ENCODE results near the gene ADAM29.

The ADAM29 gene

GRCh38 chr4:174929346-174929745 is 11.2 kb downstream of the ADAM29 start:
- Histone ChIP-seq H3K27me3 (ENCODE audit: insufficient read depth, low read length) (no peaks in the 10 kb centered on the region), H2AFZ (ENCODE audit: low read length) (no peak overlapping the region), H3K27ac (ENCODE audit: low read depth, low read length, poor library complexity, severe bottlenecking) (peak overlapping the region; percentile 100), H3K4me2 (ENCODE audit: low read length) (peak overlapping the region; percentile 62), H3K9ac (ENCODE audit: low read length) (peak overlapping the region; percentile 88), H3K9me3 (ENCODE audit: low read length) (peaks cover 16% of the 10 kb centered on the region), H3K79me2 (ENCODE audit: insufficient read depth, low read length) (no peaks in the 10 kb centered on the region), H3K4me1 (ENCODE audit: insufficient read depth, low read length, severe bottlenecking) (peaks cover 82% of the 10 kb centered on the region), H4K20me1 (ENCODE audit: insufficient read depth, low read length) (no peaks in the 10 kb centered on the region), H3F3A (ENCODE audit: insufficient read depth, low read length) (peaks cover 20% of the 10 kb centered on the region), H3K9me2 (ENCODE audit: low read depth, low read length) (no peaks in the 10 kb centered on the region), H3K4me3 (ENCODE audit: low read depth, low read length, poor library complexity, severe bottlenecking) (peak overlapping the region; percentile 28), H3K36me3 (ENCODE audit: insufficient read depth, low read length) (peaks cover 26% of the 10 kb centered on the region)
- TF ChIP-seq CTCF (IDR thresholded peaks at IDR 0.05; ENCODE audit: low read length): no peak

- peak overlapping the region; percentile 62 for H3K4me2 ChIP-seq (ENCODE audit: low read length)
- no peak for TF ChIP-seq CTCF (IDR thresholded peaks at IDR 0.05; ENCODE audit: low read length)
- no peak for TF ChIP-seq EZH2 (IDR thresholded peaks at IDR 0.05; ENCODE audit: borderline replicate concordance, low read length)
- no peaks in the 10 kb centered on the region for H3K27me3 ChIP-seq (ENCODE audit: insufficient read depth, low read length)
- H3K36me3 ChIP-seq (ENCODE audit: insufficient read depth, low read length): peaks cover 26% of the 10 kb centered on the region
- H3K9me2 ChIP-seq (ENCODE audit: low read depth, low read length): no peaks in the 10 kb centered on the region
- H4K20me1 ChIP-seq (ENCODE audit: insufficient read depth, low read length): no peaks in the 10 kb centered on the region
- H2AFZ ChIP-seq (ENCODE audit: low read length): no peak overlapping the region
- H3K79me2 ChIP-seq (ENCODE audit: insufficient read depth, low read length): no peaks in the 10 kb centered on the region
- H3F3A ChIP-seq (ENCODE audit: insufficient read depth, low read length): peaks cover 20% of the 10 kb centered on the region
- peaks cover 30% of the 10 kb centered on the region for H3K9me3 ChIP-seq (ENCODE audit: low read length)
- H3K9ac ChIP-seq (ENCODE audit: low read length): peak overlapping the region; percentile 88
- H3K27ac ChIP-seq (ENCODE audit: low read depth, low read length, poor library complexity, severe bottlenecking): peak overlapping the region; percentile 100
- peak overlapping the region; percentile 5 for H3K4me3 ChIP-seq (ENCODE audit: low read depth, low read length, poor library complexity, severe bottlenecking)
- peaks cover 67% of the 10 kb centered on the region for H3K4me1 ChIP-seq (ENCODE audit: insufficient read depth, low read length, severe bottlenecking)
Observed at GRCh38 chr4:174930895-174931294, 12.7 kb downstream of the ADAM29 start.

DNA sequence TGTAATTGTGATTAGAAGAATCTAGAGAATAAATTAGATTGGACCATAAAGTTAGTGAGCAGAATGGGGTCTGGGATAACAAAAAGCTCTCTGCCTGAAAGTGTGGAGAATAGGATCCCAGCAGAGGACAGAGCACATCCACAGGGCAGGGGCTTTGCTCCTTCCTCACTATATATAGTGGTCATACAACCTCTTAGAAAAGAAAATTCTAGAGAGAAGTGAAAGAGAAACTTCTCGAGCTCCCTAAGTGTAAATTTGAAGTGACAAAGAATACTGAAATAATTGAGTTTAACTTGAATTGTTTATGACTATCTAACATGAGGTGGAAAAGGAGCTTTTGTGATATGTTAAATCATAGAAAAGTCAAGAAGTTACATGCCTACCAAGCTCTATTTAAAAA is 14.9 kb downstream of the ADAM29 start:
- Histone ChIP-seq H3F3A (ENCODE audit: insufficient read depth, low read length) (peaks cover 11% of the 10 kb centered on the region), H2AFZ (ENCODE audit: low read length) (peak overlapping the region; percentile 73; the same call in 1 of the 2 replicates), H3K9me3 (ENCODE audit: low read length) (peaks cover 42% of the 10 kb centered on the region), H4K20me1 (ENCODE audit: insufficient read depth, low read length) (no peaks in the 10 kb centered on the region), H3K9me2 (ENCODE audit: low read depth, low read length) (no peaks in the 10 kb centered on the region), H3K79me2 (ENCODE audit: insufficient read depth, low read length) (no peaks in the 10 kb centered on the region), H3K36me3 (ENCODE audit: insufficient read depth, low read length) (peaks cover 26% of the 10 kb centered on the region), H3K4me1 (ENCODE audit: insufficient read depth, low read length, severe bottlenecking) (peaks cover 45% of the 10 kb centered on the region), H3K27ac (ENCODE audit: low read depth, low read length, poor library complexity, severe bottlenecking) (peak overlapping the region; percentile 100), H3K4me2 (ENCODE audit: low read length) (no peak overlapping the region), H3K4me3 (ENCODE audit: low read depth, low read length, poor library complexity, severe bottlenecking) (no peak overlapping the region), H3K9ac (ENCODE audit: low read length) (no peak overlapping the region), H3K27me3 (ENCODE audit: insufficient read depth, low read length) (no peaks in the 10 kb centered on the region)
- no peak for TF ChIP-seq CTCF (IDR thresholded peaks at IDR 0.05; ENCODE audit: low read length)
- no peak for TF ChIP-seq EZH2 (IDR thresholded peaks at IDR 0.05; ENCODE audit: borderline replicate concordance, low read length)
